ENCODE data around the gene ETS1. TPM values are rescaled to one million over a fixed set of nuclear protein-coding genes. Genes with fewer than 3 reads are reported as not detected.

The ETS1 gene
- total RNA-seq, result 41.9 and 76.7 TPM in 2 replicates

GRCh38 chr11:128587415-128587814, at the start of gene ETS1:
TSS of gene ETS1 (minus strand) at chr11:128587558. CDS start at chr11:128573130, 14,428 bp downstream.

Other genes starting within 250 kb of the ETS1 start
- 12.1 and 14.8 TPM in 2 replicates for gene FLI1, start 106.5 kb upstream of the ETS1 start, total RNA-seq